GM15510 (cell line): ENCODE measurements around the gene USP7.

Source experiments
- POLR2A ChIP-seq: IDR thresholded peaks from 3 replicates; pipeline ENCODE4 v1.6.1; 2011; ENCODE audit warnings: borderline replicate concordance; ENCODE audit not compliant: insufficient read length; ENCODE audit errors: extremely low read depth

USP7 gene

DNA sequence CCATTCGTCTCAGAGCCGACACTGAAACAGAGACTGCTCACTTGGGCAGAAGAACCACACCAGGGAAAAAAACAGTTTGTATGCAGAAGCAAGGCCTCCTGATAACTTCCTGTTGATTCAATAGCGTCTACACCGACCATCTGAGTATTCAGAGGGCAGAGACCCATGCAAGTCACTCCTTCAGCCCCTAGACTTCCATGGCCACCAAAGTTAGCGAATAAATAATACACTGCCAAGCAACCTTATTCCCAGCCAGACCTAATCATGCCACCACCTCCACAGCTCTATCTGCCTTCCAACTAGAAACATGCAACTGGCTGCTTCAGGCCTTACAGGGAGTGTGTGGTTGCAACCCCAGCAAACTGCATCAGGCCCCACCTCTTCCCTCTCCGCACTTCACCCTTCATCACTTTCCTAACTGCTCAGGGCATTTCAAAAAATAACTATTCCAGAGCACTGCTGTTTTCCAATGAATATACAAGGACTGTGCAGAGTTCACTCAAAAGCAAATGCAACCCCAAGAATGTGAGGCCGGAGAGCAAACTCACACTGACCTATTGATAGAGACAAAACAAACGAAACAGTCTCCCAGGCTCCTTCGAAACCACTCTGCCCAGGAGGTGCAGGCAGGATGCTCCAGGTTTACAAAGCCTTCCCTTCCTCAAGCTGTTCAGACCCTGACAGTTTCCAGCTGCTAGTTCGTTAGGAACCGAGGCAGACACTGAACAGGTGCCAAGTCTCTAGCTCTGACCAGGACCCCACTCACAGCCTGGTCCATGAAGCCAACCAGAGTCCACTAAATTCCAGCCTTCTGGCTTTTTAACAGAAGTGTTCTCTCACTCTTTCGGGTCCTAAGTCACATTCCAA is 3.6 kb downstream of the USP7 start:
- TF ChIP-seq POLR2A = no peak

DNA sequence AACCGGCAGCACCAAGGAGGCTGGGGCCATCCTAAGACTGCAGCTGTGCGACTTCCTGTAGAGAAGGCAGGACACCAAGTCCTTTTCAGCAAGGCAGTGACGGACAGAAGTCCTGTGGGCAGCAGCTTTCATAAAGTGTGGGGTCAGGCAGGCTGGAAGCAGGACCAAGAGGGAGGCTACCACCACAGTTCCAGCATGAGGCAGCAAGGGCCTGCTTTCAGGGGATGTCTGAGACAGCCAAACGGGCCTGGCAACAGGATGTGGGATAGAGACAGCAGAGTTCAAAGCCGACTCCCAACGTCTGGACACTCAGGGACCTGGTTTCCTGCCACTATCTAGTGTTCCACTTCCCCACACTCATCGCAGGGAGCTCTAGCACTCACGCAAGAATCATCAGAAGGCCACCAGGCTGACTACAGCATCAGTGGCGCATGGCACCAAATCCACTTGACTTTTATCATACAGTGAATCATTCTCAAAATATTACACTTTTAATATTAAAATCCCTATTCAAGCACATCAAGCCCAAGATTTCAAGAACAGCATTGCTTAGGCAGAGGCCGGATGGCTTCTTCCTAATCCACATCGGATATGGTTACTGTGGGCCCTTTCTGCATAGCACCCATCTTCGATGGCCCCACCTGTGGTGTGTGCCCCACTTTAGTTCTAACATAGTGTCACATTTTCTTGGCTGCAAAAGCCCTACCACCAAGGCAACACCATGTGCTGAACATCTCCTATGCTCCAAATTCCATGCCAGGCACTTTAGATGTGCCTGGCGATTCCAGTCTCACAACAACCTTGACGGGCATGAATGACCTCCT is 5.2 kb downstream of the USP7 start:
- no peak for TF ChIP-seq POLR2A

DNA sequence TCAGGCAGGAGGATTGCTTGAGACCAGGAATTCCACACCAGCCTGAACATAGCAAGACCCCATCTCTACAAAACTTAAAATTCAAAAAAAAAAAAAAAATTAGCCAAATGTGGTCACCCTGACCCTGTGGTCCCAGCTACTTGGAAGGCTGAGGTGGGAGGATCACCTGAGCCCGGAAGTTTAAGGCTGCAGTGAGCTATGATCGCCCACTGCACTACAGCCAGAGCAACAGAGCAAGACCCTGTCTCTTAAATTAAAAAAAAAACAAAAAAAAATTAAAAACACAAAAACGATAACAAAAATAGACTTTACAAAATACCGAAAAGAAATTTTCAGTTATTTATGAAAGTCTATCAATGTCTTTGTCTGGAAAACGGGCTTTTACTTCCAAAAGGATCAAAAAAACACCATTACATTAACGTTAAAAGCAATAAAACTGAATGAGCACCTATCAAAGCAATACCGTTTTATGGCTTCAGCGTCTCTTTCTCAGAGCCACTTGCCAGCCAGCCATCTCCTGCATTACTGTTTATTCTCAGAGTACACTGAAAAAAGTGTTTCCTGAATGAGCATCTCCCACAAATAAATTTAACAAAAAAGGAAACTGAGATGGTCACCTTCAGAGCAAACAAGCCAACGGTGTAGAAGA is 6.1 kb downstream of the USP7 start:
- no peak for TF ChIP-seq POLR2A

DNA sequence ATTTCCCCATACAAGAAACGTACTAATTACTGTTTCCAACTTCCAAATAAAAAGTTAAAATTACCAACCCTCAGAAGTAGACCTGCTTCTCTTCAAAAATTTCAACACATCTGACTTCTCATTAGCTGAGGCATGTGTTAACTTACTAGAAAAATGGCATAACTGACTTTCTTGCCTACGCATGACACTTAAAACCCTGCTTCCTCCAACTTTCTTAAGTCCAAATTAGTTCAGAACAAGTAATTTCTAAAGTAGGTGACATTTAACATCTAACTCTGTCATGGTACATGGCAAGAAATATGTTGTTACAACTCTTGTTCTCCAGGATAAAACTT is 6.7 kb downstream of the USP7 start:
- TF ChIP-seq POLR2A = no peak

GRCh38 chr16:8956265-8957062 is 7.2 kb downstream of the USP7 start:
- TF ChIP-seq POLR2A = no peak

DNA sequence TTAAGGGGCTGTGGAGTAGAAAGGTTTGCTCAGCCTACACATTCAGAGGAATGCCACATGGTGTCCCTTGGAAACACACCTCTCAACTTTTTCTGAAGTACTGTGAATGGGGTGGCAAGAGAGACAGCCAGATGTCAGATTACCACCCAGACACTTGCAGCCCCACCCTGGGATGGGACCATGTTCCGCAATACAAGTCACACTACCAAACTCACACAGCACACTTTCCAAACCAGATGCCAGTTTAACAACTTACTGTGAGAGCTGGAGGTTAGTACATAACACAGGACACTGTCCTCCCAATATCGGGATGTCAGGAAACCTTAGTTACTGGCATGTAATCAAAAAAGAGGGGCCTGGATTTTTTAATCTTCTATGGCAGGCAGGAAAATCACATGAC is 7.9 kb downstream of the USP7 start:
- TF ChIP-seq POLR2A = no peak

GRCh38 chr16:8953064-8953463 is 10.6 kb downstream of the USP7 start:
- no peak for TF ChIP-seq POLR2A

- TF ChIP-seq POLR2A = no peak
These were observed 11.4 kb downstream of the USP7 start for GRCh38 chr16:8952281-8952751.

DNA sequence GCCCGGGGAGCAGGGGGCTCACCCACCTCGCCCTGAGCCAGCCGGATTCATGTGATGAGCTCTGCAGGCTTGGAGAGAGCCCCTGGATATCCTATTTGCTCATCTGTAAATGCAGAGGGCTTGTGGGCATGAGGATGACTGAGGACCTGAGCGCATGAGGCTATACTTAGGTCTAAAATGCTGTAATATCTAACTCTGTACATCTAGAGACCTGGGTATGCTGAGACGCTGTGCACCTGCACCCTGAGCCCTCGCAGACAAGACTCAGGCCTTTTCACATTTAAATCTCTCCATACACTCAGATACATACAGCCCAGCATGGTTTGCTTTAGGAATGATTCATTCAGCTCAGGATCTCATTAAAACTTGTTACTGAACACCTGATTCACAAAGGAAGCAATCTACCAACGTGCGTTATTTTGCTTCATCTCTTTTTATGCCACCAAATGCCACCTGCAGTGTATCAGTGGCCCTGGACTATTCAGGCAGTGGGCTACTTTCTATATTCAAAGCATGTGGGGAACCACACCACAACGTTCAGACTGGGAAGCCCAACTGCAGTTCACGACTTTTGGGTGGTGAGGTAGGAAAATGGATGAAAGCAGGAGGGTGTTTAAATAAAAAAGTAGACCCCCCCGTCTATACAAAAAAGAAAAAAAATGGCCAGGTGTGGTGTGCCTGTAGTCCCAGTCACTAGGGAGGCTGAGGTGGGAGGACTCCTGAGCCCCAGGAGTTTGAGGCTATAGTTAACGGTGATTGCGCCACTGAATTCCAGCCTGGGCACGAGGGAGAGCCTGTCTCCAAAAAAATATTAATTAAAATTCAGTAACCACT is 12.0 kb downstream of the USP7 start:
- TF ChIP-seq POLR2A = no peak

- TF ChIP-seq POLR2A = no peak
These were observed 13.1 kb downstream of the USP7 start for GRCh38 chr16:8950580-8951077.

- TF ChIP-seq POLR2A = no peak
These were observed 13.9 kb downstream of the USP7 start for GRCh38 chr16:8949536-8950418.

- TF ChIP-seq POLR2A = no peak
These were observed 14.9 kb downstream of the USP7 start for GRCh38 chr16:8948831-8949230.
